Ovary (tissue), 9 donors: ENCODE results near the gene TTC9. TPM values are rescaled to one million over a fixed set of nuclear protein-coding genes. Genes with fewer than 3 reads are reported as not detected.

Source experiments
- DNase-seq, 5 donors: peaks; one replicate each; pipeline ENCODE4 v3.0.0-alpha.2; 2019 to 2020
- H3K27ac ChIP-seq, 2 donors: fragments of 200-600 bp; one replicate each; pipeline versions ENCODE4 v1.5.1 to v1.8.0; 2019 to 2022
- H3K27me3 ChIP-seq: fragments of 200-600 bp; one replicate; pipeline ENCODE4 v1.8.0; 2022
- H3K36me3 ChIP-seq: fragments of 200-600 bp; sonication (generic); one replicate; pipeline ENCODE4 v1.5.1; 2019
- H3K4me1 ChIP-seq: one replicate; pipeline ENCODE4 v1.8.1; 2013; ENCODE audit warnings: mild to moderate bottlenecking, moderate library complexity; ENCODE audit not compliant: insufficient read depth
- H3K4me3 ChIP-seq: fragments of 200-600 bp; sonication (generic); one replicate; pipeline ENCODE4 v1.5.1; 2017
- H3K9me3 ChIP-seq, 2 donors: fragments of 200-600 bp in 1 of 2; sonication (generic) in 1 of 2; one replicate each; pipeline versions ENCODE4 v1.5.1 to v1.8.1; 2013 to 2019; ENCODE audit warnings: mild to moderate bottlenecking in 1 of 2, moderate library complexity in 1 of 2
- EP300 ChIP-seq: sonication (generic); formaldehyde crosslinking; IDR thresholded peaks from one replicate; pipeline ENCODE4 v1.6.1; 2017; ENCODE audit warnings: antibody characterized with exemption
- POLR2A ChIP-seq: fragments of 450-650 bp; IDR thresholded peaks from one replicate; pipeline ENCODE4 v1.6.1; 2017; ENCODE audit warnings: antibody characterized with exemption, mild to moderate bottlenecking, moderate library complexity
- WGBS, 3 donors: extraction: QIAGEN DNeasy Blood & Tissue Kit in 1 of 3; methylation state at CpG; one replicate each; pipeline versions ENCODE4 v1.1.5 to v1.1.7; 2013 to 2017; 5-methylcytosine and 5-hydroxymethylcytosine counted together
- intact Hi-C, 4 donors: fragments of 100-400 bp; cut with DNase I; formaldehyde crosslinking; loops; one replicate each; pipeline versions ENCODE4 v1.11.0 to v1.15.1; 2022 to 2023
- polyA plus RNA-seq, 2 donors: library from polyadenylated mRNA; stranded (reverse); fragments of 200-250 nt in 1 of 2; fragments of 350-450 nt in 1 of 2; fragmentation: Illumina TruSeq in 1 of 2; extraction: RNeasy Lipid Tissue Mini Kit (QIAGEN cat#74804) in 1 of 2; gene quantifications; one replicate each; pipeline ENCODE4 v1.2.3, GENCODE V29; 2013 to 2014
- total RNA-seq, 7 donors: library from RNA; depleted of rRNA in 2 of 7; stranded (reverse); fragments of >200 nt in 2 of 7; fragmentation: NEBNext Ultra II Directional in 3 of 7; extraction: Animal tissue kit (Norgen Biotek cat#: 25700) in 3 of 7; gene quantifications; one replicate each; pipeline versions ENCODE4 v1.1.0 to v1.2.4, GENCODE V29; 2016 to 2023
- TF ChIP-seq, protein P1 (sequence below), 3 donors: fragments of 450-650 bp in 2 of 3; fragments of 200-600 bp in 1 of 3; IDR thresholded peaks; one replicate each; pipeline versions ENCODE4 v1.5.1 to v1.8.0; 2016 to 2022; ENCODE audit warnings: antibody characterized with exemption in 3 of 3, mild to moderate bottlenecking in 1 of 3
- donor health status: DM: no; HTN: no; CAD: no; lungs with moderate emphysema.
- donor health status: DM: no; HTN: no; CAD: no.
- donor health status: Bipolar disorder and iron deficiency.
- donor health status: DM: yes; HTN: yes; CAD: no.
- donor health status: DM: no; HTN: no; CAD: no.
- donor health status: DM: yes; HTN: yes; CAD: no.

Gene TTC9
- total and polyA plus RNA-seq, 9 donors, result 0.05 to 7.1 (median 0.64) TPM

DNA sequence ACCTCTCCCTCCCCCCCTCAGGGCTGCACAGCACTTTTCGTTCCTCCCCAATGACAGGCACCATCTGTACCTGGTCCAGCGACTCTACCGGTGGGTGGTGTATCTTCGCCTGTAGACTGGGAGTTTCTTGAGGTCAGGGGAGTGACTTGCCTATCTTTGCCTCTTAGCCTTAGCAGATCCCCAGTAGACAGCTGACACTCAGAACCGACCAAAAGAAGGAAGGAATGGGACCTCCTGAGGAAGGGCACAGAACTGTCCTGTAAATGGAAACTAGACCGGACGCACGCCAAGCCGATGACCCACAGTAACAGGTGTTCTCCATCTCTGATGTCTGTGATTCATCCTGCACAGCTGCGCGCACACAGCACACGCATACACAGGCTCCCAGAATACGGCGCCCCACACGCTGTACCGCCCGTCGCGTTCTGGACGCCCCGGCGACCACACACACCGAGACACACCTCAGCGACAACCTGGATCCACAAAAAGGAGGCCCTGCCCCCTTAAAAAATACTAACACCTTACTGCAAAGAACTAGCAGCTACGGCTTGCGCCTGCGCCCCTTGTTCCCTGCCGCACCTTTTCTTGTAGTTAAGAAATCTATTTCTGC is 673 bp upstream of the TTC9 start:
- 0 to 1% (median 1%) methylated on average over 28 of the region's 28 CpGs for WGBS, 3 donors
- peak in 2 of 5 donors; percentile 21 to 34 for DNase-seq
- H3K4me1 ChIP-seq, result peaks cover 3% of the 10 kb centered on the region
- H3K9me3 ChIP-seq, result no peaks in the 10 kb centered on the region
- no peaks in the 10 kb centered on the region for H3K36me3 ChIP-seq
- H3K27ac ChIP-seq, result no peak overlapping the region
- peak overlapping the region; percentile 45 for H3K4me3 ChIP-seq
- intact Hi-C loops, result no loop called here
- no peaks in the 10 kb centered on the region for H3K27me3 ChIP-seq
- TF ChIP-seq POLR2A (no peak), EP300 (no peak)
- TF ChIP-seq, protein P1, sequence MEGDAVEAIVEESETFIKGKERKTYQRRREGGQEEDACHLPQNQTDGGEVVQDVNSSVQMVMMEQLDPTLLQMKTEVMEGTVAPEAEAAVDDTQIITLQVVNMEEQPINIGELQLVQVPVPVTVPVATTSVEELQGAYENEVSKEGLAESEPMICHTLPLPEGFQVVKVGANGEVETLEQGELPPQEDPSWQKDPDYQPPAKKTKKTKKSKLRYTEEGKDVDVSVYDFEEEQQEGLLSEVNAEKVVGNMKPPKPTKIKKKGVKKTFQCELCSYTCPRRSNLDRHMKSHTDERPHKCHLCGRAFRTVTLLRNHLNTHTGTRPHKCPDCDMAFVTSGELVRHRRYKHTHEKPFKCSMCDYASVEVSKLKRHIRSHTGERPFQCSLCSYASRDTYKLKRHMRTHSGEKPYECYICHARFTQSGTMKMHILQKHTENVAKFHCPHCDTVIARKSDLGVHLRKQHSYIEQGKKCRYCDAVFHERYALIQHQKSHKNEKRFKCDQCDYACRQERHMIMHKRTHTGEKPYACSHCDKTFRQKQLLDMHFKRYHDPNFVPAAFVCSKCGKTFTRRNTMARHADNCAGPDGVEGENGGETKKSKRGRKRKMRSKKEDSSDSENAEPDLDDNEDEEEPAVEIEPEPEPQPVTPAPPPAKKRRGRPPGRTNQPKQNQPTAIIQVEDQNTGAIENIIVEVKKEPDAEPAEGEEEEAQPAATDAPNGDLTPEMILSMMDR (IDR thresholded peaks at IDR 0.05), result no peak

DNA sequence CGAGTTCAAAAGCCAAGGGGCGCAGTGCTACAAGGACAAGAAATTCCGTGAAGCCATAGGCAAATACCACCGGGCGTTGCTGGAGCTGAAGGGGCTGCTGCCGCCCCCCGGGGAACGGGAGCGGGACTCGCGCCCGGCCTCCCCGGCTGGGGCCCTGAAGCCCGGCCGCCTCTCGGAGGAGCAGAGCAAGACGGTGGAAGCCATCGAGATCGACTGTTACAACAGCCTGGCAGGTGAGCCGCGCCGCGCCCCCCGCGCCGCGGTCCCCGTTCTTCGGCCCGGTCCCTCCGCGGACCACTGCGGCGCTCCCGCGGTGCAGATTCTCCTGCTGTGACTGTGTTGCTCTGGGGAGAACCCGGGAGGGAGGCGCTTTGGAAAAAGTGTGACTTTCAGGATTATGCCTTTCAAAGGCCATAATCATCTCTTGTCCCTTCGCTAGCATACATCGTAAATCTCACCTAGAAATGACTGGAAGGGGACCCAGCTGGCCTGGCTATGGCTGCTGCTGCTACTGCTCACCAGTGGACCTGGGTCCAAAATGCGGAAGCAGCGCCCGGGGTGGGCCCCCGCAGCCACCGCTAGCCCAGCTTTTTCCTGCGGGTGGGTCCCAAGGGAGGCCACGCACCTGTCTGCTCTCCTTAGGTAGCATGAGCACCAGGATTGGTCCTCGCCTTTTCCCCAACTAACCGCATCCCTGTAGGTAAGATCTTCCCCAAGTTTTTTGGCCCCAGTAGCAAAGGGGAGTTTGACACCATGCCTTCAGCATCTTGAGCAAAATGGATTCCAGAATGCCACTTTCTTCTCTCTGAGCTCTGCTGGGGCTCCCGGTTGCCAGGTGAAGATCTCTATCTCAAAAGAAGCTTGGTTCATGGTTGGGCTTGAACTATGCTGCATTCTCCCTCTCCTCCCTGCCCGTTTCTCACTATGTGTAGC is 853 bp downstream of the TTC9 start:
- Histone ChIP-seq H3K4me1 (peaks cover 3% of the 10 kb centered on the region), H3K4me3 (peak overlapping the region; percentile 45), H3K27ac (no peak overlapping the region), H3K27me3 (no peaks in the 10 kb centered on the region), H3K36me3 (no peaks in the 10 kb centered on the region), H3K9me3 (no peaks in the 10 kb centered on the region)
- intact Hi-C loops, result no loop called here
- DNase-seq, result no peak
- TF ChIP-seq POLR2A (no peak), EP300 (no peak)
- TF ChIP-seq, protein P1 (IDR thresholded peaks at IDR 0.05), result no peak
- 6 to 13% (median 8%) methylated on average over 30 to 51 of the region's 51 CpGs for WGBS, 3 donors

DNA sequence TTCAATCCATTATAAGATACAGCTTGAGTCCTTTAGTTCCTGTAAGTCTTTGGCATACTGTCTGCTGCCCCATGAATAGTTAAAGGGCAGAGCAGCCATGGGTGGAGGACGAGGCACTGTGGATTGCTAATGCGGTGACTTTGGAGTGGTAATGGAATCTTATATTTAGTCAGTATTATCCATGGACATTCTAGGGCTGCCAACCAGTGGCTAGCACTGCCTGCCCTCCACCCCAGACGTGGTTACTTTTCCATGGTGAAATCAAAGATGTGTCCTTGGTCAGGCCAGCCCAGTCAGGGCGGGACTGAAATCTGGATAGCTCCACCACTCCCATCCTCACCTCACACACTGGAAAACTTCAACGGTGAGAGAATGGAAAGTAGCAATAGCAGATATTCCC is 2.3 kb downstream of the TTC9 start:
- no peaks in the 10 kb centered on the region for H3K27me3 ChIP-seq
- H3K36me3 ChIP-seq, result no peaks in the 10 kb centered on the region
- peaks cover 3% of the 10 kb centered on the region for H3K4me1 ChIP-seq
- no peaks in the 10 kb centered on the region for H3K9me3 ChIP-seq
- no peak for DNase-seq
- TF ChIP-seq EP300 (no peak), POLR2A (no peak)
- TF ChIP-seq, protein P1 (IDR thresholded peaks at IDR 0.05), result no peak
- H3K27ac ChIP-seq, result no peak overlapping the region
- intact Hi-C loops, result no loop called here
- WGBS, 3 donors, result 67 to 82% (median 76%) methylated on average over 5 of the region's 5 CpGs
- H3K4me3 ChIP-seq, result no peak overlapping the region

DNA sequence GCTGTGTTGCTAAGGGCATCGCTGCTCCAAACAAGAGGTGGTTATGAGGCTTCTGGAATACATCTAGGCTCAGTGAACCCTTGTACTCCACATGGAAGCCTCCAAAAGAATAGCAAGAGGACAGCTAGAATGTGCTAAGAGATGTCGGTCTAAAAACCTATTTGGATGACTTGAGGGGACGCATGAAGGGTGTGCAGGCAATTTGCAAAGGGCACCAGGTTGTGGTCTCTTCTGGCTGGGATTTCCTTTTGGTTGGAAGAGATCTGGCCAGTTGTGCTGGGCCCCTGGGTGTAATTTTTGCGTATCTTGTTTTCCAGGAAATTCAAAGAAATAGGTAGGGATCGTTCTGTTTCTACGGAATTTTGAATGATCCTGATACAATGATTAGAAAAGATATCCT is 4.2 kb downstream of the TTC9 start:
- no peak overlapping the region for H3K27ac ChIP-seq
- H3K4me3 ChIP-seq, result no peak overlapping the region
- 81 to 95% (median 84%) methylated on average over 6 of the region's 6 CpGs for WGBS, 3 donors
- H3K9me3 ChIP-seq, result no peaks in the 10 kb centered on the region
- DNase-seq, result no peak
- intact Hi-C loops, result no loop called here
- no peaks in the 10 kb centered on the region for H3K36me3 ChIP-seq
- TF ChIP-seq POLR2A (no peak), EP300 (no peak)
- TF ChIP-seq, protein P1 (IDR thresholded peaks at IDR 0.05), result no peak
- H3K27me3 ChIP-seq, result no peaks in the 10 kb centered on the region
- H3K4me1 ChIP-seq, result peaks cover 3% of the 10 kb centered on the region
